Right lobe of liver (tissue), 6 donors: Measurements from ENCODE around the gene KCTD13. TPM values are rescaled to one million over a fixed set of nuclear protein-coding genes. Genes with fewer than 3 reads are reported as not detected.
A peak's percentile ranks its signal among the peaks of the same experiment; 100 is the strongest.
"Not testable (repeated sequence)": the region's sequence is repeated elsewhere in the genome, so short reads cannot be mapped to it uniquely, and the experiment has no call there.

ENCODE experiments used
- ATAC-seq, 4 donors: fragments of 200-7000 bp; cut with Tn5 transposase; one replicate each; pipeline ENCODE4 v1.9.1; 2020; ENCODE audit warnings: mild to moderate bottlenecking in 4 of 4, moderate library complexity in 4 of 4
- DNase-seq, 3 donors: peaks; one replicate each; pipeline ENCODE4 v3.0.0-alpha.2; 2020
- H3K27ac ChIP-seq, 3 donors: fragments of 200-600 bp; one replicate each; pipeline ENCODE4 v1.8.0; 2022
- H3K27me3 ChIP-seq, 2 donors: fragments of 200-600 bp; one replicate each; pipeline ENCODE4 v1.8.0; 2022
- H3K36me3 ChIP-seq, 4 donors: fragments of 200-600 bp; sonication (generic) in 1 of 4; one replicate each; pipeline versions ENCODE4 v1.5.1 to v1.8.0; 2017 to 2022; ENCODE audit warnings: control low read depth in 1 of 4
- H3K4me1 ChIP-seq, 4 donors: fragments of 200-600 bp; sonication (generic) in 1 of 4; one replicate each; pipeline versions ENCODE4 v1.5.1 to v1.8.0; 2017 to 2022; ENCODE audit warnings: control low read depth in 1 of 4
- H3K4me3 ChIP-seq, 3 donors: fragments of 200-600 bp; one replicate each; pipeline ENCODE4 v1.8.0; 2022
- H3K9me3 ChIP-seq, 4 donors: fragments of 200-600 bp; sonication (generic) in 1 of 4; one replicate each; pipeline versions ENCODE4 v1.5.1 to v1.8.0; 2017 to 2022; ENCODE audit warnings: control low read depth in 1 of 4
- POLR2A ChIP-seq: fragments of 450-650 bp; IDR thresholded peaks from one replicate; pipeline ENCODE4 v1.6.1; 2017; ENCODE audit warnings: antibody characterized with exemption, mild to moderate bottlenecking
- WGBS: methylation state at CpG from one replicate; pipeline ENCODE4 v1.1.6; 2018; ENCODE audit warnings: low coverage, low lambda C conversion rate; ENCODE audit not compliant: insufficient coverage; ENCODE audit errors: missing lambda C conversion rate; 5-methylcytosine and 5-hydroxymethylcytosine counted together
- intact Hi-C, 2 donors: fragments of 100-400 bp; cut with DNase I; formaldehyde crosslinking; loops; one replicate each; pipeline versions ENCODE4 v1.11.2 to v1.14.1; 2022
- total RNA-seq, 6 experiments: library from RNA; depleted of rRNA in 2 of 6; stranded (reverse); fragments of >200 nt in 2 of 6; fragmentation: NEBNext Ultra II Directional in 3 of 6; extraction: Animal tissue kit (Norgen Biotek cat#: 25700) in 3 of 6; gene quantifications; one replicate each; pipeline versions ENCODE4 v1.1.0 to v1.2.4, GENCODE V29; 2016 to 2023
- TF ChIP-seq, protein P1 (sequence below), 4 donors: fragments of 200-600 bp in 3 of 4; fragments of 450-650 bp in 1 of 4; IDR thresholded peaks; one replicate each; pipeline versions ENCODE4 v1.5.1 to v1.8.0; 2016 to 2022; ENCODE audit warnings: antibody characterized with exemption in 4 of 4, mild to moderate bottlenecking in 2 of 4
- donor health status: DM: no; HTN: yes; CAD: no.
- donor health status: DM: no; HTN: no; CAD: no.
- donor health status: DM: no; HTN: no; CAD: no.
- donor health status: DM: no; HTN: yes; CAD: no.
- donor health status: DM: no; HTN: yes; CAD: no.

KCTD13 gene
- total RNA-seq, 6 experiments from 2014 or later: 5.4 to 13.5 (median 7.2) TPM

DNA sequence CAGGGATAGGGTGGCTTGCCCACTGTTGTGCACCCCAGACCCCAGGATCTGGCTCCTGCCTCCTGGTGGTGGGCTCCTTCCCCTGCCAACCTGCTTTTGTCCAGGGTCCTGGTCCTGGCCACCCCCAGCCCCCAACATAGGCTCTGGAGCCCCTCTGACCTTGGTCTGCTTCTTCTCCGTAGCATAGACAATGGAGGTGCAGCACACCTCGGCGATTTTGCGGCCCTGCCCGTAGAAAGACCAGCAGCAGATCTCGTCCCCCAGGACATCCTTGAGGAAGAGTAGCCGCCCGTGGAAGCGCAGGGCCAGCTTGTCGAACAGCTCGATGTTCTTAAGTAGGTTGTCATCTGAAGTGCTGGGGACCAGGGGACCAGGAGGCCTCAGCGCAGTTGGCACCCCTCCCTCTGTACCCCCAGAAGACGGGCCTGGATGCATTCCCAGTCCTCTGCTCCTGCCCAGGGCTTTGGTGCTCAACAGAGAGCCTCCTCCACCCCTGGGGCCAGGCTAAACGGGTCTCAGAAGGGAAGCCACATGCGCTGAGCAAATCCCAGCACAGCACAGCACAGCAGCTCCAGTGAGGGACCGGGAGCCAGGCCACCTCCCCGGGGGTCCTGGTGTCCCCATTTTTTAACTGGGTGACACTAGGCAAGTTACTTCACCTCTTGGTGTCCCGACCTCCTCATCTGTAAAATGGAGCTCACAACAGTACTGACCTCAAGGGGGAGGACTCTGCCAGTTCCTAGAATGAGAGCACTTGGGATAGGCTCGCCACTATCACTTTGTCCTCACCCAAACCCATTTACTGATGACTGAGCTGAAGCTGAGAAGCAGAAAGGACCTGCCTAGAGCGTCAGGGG, 15.0 kb downstream of the KCTD13 start:
- no peaks in the 10 kb centered on the region for H3K27me3 ChIP-seq
- H3K9me3 ChIP-seq: no peaks in the 10 kb centered on the region
- H3K4me3 ChIP-seq: no peak overlapping the region
- H3K36me3 ChIP-seq: no peaks in the 10 kb centered on the region
- TF ChIP-seq POLR2A: no peak
- TF ChIP-seq, protein P1, sequence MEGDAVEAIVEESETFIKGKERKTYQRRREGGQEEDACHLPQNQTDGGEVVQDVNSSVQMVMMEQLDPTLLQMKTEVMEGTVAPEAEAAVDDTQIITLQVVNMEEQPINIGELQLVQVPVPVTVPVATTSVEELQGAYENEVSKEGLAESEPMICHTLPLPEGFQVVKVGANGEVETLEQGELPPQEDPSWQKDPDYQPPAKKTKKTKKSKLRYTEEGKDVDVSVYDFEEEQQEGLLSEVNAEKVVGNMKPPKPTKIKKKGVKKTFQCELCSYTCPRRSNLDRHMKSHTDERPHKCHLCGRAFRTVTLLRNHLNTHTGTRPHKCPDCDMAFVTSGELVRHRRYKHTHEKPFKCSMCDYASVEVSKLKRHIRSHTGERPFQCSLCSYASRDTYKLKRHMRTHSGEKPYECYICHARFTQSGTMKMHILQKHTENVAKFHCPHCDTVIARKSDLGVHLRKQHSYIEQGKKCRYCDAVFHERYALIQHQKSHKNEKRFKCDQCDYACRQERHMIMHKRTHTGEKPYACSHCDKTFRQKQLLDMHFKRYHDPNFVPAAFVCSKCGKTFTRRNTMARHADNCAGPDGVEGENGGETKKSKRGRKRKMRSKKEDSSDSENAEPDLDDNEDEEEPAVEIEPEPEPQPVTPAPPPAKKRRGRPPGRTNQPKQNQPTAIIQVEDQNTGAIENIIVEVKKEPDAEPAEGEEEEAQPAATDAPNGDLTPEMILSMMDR (IDR thresholded peaks at IDR 0.05): no peak
- ATAC-seq: peak in 1 of 4 donors; percentile 36
- WGBS: 80% methylated on average over 1 of the region's 20 CpGs
- no peak for DNase-seq
- intact Hi-C loops: no loop called here
- no peaks in the 10 kb centered on the region for H3K4me1 ChIP-seq
- no peak overlapping the region for H3K27ac ChIP-seq

DNA sequence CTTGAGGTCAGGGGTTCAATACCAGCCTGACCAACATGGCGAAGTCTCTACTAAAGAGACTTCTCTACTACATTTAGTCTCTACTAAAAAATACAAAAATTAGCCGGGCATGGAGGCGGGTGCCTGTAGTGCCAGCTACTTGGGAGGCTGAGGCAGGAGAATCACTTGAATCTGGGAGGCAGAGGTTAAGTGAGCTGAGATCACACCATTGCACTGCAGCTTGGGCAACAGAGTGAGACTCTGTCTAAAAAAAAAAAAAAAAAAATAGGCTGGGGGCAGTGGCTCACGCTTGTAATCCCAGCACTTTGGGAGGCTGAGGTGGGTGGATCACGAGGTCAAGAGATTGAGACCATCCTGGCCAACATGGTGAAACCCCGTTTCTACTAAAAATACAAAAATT, 16.2 kb downstream of the KCTD13 start:
- ATAC-seq, intact Hi-C loops: not testable (repeated sequence)

DNA sequence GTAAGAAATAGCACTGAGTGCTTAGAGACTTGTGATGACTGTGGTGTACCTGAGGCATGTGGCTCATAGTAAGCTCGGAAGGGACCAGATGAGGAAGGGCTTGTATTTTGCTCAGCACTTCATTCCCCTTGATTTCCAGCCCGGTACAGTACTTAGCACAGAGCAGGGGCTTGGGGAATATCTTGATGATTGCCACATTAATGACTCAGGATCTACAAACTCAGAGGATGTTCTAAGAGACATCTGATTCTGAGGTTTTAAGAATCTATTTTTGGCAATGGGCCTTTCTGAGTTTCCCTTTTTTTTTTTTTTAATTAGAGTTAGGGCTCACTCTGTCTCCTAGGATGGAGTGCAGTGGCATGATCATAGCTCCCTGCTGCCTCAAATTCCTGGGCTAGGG, 16.6 kb downstream of the KCTD13 start:
- Histone ChIP-seq H3K27me3 (no peaks in the 10 kb centered on the region), H3K4me3 (no peak overlapping the region), H3K9me3 (no peaks in the 10 kb centered on the region), H3K36me3 (no peaks in the 10 kb centered on the region), H3K27ac (no peak overlapping the region), H3K4me1 (no peaks in the 10 kb centered on the region)
- ATAC-seq (no peak), DNase-seq (no peak)
- intact Hi-C loops: no loop called here
- whole genome bisulfite sequencing: 67% methylated on average over 1 of the region's 2 CpGs
- TF ChIP-seq, protein P1 (IDR thresholded peaks at IDR 0.05): no peak
- TF ChIP-seq POLR2A: no peak

More for the DNA sequence above, 16.2 kb downstream of the KCTD13 start:
- not testable (repeated sequence) for H3K27me3 ChIP-seq, H3K4me1 ChIP-seq, H3K9me3 ChIP-seq, DNase-seq, H3K36me3 ChIP-seq, H3K27ac ChIP-seq, H3K4me3 ChIP-seq
- WGBS: 70% methylated on average over 6 of the region's 6 CpGs

DNA sequence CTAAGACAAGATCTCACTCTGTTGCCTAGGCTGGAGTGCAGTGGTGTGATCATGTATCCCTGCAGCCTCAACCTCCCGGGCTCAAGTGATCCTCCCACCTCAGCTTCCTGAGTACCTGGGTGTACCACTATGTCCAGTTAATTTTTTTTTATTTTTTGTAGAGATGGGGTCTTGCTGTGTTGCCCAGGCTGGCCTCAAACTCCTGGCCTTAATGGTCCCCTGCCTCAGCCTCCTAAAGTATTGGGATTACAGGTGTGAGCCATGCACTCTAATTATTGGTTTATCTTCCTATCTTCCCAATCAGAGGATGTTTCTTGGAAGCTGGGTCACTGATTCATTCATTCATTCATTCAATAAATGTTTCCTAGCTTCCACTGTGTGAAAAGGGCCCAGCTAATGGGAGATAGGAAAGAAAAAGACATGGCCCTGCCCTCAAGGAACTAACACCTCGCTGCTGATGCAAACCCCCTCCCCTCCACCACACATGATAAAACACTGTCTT, 17.3 kb downstream of the KCTD13 start:
- Histone ChIP-seq H3K4me3 (no peak overlapping the region), H3K9me3 (no peaks in the 10 kb centered on the region), H3K27ac (no peak overlapping the region), H3K36me3 (no peaks in the 10 kb centered on the region), H3K4me1 (no peaks in the 10 kb centered on the region), H3K27me3 (no peaks in the 10 kb centered on the region)
- ATAC-seq (no peak), DNase-seq (no peak)
- TF ChIP-seq, protein P1 (IDR thresholded peaks at IDR 0.05): no peak
- TF ChIP-seq POLR2A: no peak
- intact Hi-C loops: no loop called here
- 85% methylated on average over 2 of the region's 2 CpGs for WGBS

DNA sequence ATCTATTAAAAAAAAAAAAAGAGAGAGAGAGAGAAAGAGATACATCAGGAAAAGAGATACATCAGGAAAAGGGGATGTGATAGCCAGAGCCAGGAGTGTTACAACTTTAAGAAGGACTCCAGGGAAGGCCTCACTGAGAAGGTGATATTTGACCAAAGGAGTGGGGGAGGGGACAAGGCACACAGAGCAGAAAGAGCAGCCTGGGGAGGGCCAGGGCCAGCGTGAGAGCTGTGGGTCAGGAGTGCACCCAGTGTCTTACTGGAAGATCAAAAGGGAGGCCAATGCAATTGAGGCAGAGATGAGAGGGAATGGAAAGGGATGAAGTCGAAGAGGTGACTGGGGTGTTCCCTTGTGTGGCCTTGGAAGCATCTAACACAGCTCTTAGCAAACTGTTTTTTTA, 18.1 kb downstream of the KCTD13 start:
- no peak for ATAC-seq

More for the DNA sequence above, 18.1 kb downstream of the KCTD13 start:
- WGBS: 77% methylated on average over 2 of the region's 2 CpGs
- DNase-seq: no peak
- intact Hi-C loops: no loop called here
- Histone ChIP-seq H3K27me3 (no peaks in the 10 kb centered on the region), H3K36me3 (no peaks in the 10 kb centered on the region), H3K4me3 (no peak overlapping the region), H3K4me1 (no peaks in the 10 kb centered on the region), H3K27ac (no peak overlapping the region), H3K9me3 (no peaks in the 10 kb centered on the region)
- no peak for TF ChIP-seq POLR2A
- TF ChIP-seq, protein P1 (IDR thresholded peaks at IDR 0.05): no peak
